Smooth muscle cell (in vitro differentiated cells): ENCODE data around the gene SEMA5A. TPM values are rescaled to one million over a fixed set of nuclear protein-coding genes. Genes with fewer than 3 reads are reported as not detected.

Experiments
- DNase-seq: peaks from one replicate; lab custom pipeline; 2025; ENCODE audit not compliant: unreplicated experiment; lab: John Stamatoyannopoulos, UW
- H2AFZ ChIP-seq: fragments of 200-600 bp; sonication (generic); 2 replicates; pipeline ENCODE4 v1.6.0; 2016; ENCODE audit warnings: antibody characterized with exemption, low read depth, mild to moderate bottlenecking
- H3F3A ChIP-seq: fragments of 200-600 bp; sonication (generic); 2 replicates; pipeline ENCODE4 v1.6.0; 2017; ENCODE audit warnings: antibody characterized with exemption, low read depth
- H3K27ac ChIP-seq: fragments of 200-600 bp; sonication (generic); 2 replicates; pipeline ENCODE4 v1.5.1; 2016; ENCODE audit warnings: low read depth, mild to moderate bottlenecking
- H3K27me3 ChIP-seq: fragments of 200-600 bp; sonication (generic); 2 replicates; pipeline ENCODE4 v1.6.1; 2016; ENCODE audit warnings: low read depth, mild to moderate bottlenecking
- H3K36me3 ChIP-seq: fragments of 200-600 bp; sonication (generic); 2 replicates; pipeline ENCODE4 v1.5.1; 2016; ENCODE audit warnings: low read depth
- H3K4me1 ChIP-seq: fragments of 200-600 bp; sonication (generic); 2 replicates; pipeline ENCODE4 v1.5.1; 2016; ENCODE audit warnings: low read depth
- H3K4me2 ChIP-seq: fragments of 200-600 bp; sonication (generic); 2 replicates; pipeline ENCODE4 v1.6.0; 2016; ENCODE audit warnings: mild to moderate bottlenecking
- H3K4me3 ChIP-seq: fragments of 200-600 bp; sonication (generic); 2 replicates; pipeline ENCODE4 v1.5.1; 2016; ENCODE audit warnings: mild to moderate bottlenecking
- H3K79me2 ChIP-seq: fragments of 200-600 bp; sonication (generic); 2 replicates; pipeline ENCODE4 v1.6.0; 2016; ENCODE audit warnings: low read depth, mild to moderate bottlenecking
- H3K9ac ChIP-seq: fragments of 200-600 bp; sonication (generic); 2 replicates; pipeline ENCODE4 v1.6.0; 2016; ENCODE audit warnings: low read depth
- H3K9me3 ChIP-seq: fragments of 200-600 bp; sonication (generic); replicated peaks from 2 replicates; pipeline ENCODE4 v1.5.1; 2016; ENCODE audit warnings: low read depth
- H4K20me1 ChIP-seq: fragments of 200-600 bp; sonication (generic); 2 replicates; pipeline ENCODE4 v1.6.0; 2016; ENCODE audit warnings: low read depth
- CTCF ChIP-seq: fragments of 200-600 bp; sonication (generic); IDR thresholded peaks from 2 replicates; pipeline ENCODE4 v1.5.1; 2017; ENCODE audit warnings: borderline replicate concordance, mild to moderate bottlenecking, antibody characterized with exemption; ENCODE audit not compliant: insufficient read depth, poor library complexity, severe bottlenecking
- WGBS: methylation state at CpG from one replicate; pipeline ENCODE4 v1.1.7; 2016; ENCODE audit warnings: low lambda C conversion rate; 5-methylcytosine and 5-hydroxymethylcytosine counted together
- polyA plus RNA-seq: library from polyadenylated mRNA; unstranded; fragments of >200 nt; fragmentation: Nextera tagmentation; extraction: Ambion mirVana; gene quantifications from 2 replicates; pipeline ENCODE4 v1.2.1, GENCODE V29; 2016
- total RNA-seq: library from RNA; depleted of rRNA; stranded (reverse); fragments of >200 nt; gene quantifications from 2 replicates; pipeline ENCODE4 v1.2.3, GENCODE V29; 2014

The SEMA5A gene
- total and polyA plus RNA-seq, 2 experiments from 2014 or later: 21.6 to 65.1 TPM

- DNase-seq: no peak
- H4K20me1 ChIP-seq: peaks cover 3% of the 10 kb centered on the region
- no peaks in the 10 kb centered on the region for H3K27me3 ChIP-seq
- H3K9ac ChIP-seq: no peak overlapping the region
- no peak overlapping the region for H3K27ac ChIP-seq
- no peak overlapping the region for H3K4me2 ChIP-seq
- H2AFZ ChIP-seq: no peak overlapping the region
- no peak overlapping the region for H3K4me3 ChIP-seq
- no peaks in the 10 kb centered on the region for H3K79me2 ChIP-seq
- TF ChIP-seq CTCF: no peak
- WGBS: 100% methylated on average over 2 of the region's 2 CpGs
- no peaks in the 10 kb centered on the region for H3K4me1 ChIP-seq
- peaks cover 3% of the 10 kb centered on the region for H3K36me3 ChIP-seq
- H3K9me3 ChIP-seq: no peaks in the 10 kb centered on the region
- H3F3A ChIP-seq: no peaks in the 10 kb centered on the region
These were observed 130.3 kb downstream of the SEMA5A start for GRCh38 chr5:9415566-9415965.

- H3K4me2 ChIP-seq: no peak overlapping the region
- no peak overlapping the region for H3K4me3 ChIP-seq
- no peak overlapping the region for H3K27ac ChIP-seq
- peaks cover 3% of the 10 kb centered on the region for H3K36me3 ChIP-seq
- H4K20me1 ChIP-seq: peaks cover 3% of the 10 kb centered on the region
- DNase-seq: no peak
- 96% methylated on average over 3 of the region's 3 CpGs for WGBS
- no peaks in the 10 kb centered on the region for H3F3A ChIP-seq
- no peak overlapping the region for H3K9ac ChIP-seq
- TF ChIP-seq CTCF: no peak
- no peaks in the 10 kb centered on the region for H3K27me3 ChIP-seq
- H3K79me2 ChIP-seq: no peaks in the 10 kb centered on the region
- H2AFZ ChIP-seq: no peak overlapping the region
- H3K4me1 ChIP-seq: no peaks in the 10 kb centered on the region
- H3K9me3 ChIP-seq: no peaks in the 10 kb centered on the region
These were observed 130.8 kb downstream of the SEMA5A start for GRCh38 chr5:9415091-9415490.

GRCh38 chr5:9411142-9411541 lies 134.7 kb downstream of the SEMA5A start:
- no peaks in the 10 kb centered on the region for H3F3A ChIP-seq
- 91% methylated on average over 4 of the region's 4 CpGs for WGBS
- H3K4me3 ChIP-seq: no peak overlapping the region
- no peaks in the 10 kb centered on the region for H3K4me1 ChIP-seq
- no peak overlapping the region for H3K4me2 ChIP-seq
- H3K27ac ChIP-seq: no peak overlapping the region
- H3K9ac ChIP-seq: no peak overlapping the region
- DNase-seq: no peak
- H3K27me3 ChIP-seq: no peaks in the 10 kb centered on the region
- no peaks in the 10 kb centered on the region for H3K36me3 ChIP-seq
- no peak overlapping the region for H2AFZ ChIP-seq
- no peaks in the 10 kb centered on the region for H3K9me3 ChIP-seq
- no peaks in the 10 kb centered on the region for H3K79me2 ChIP-seq
- H4K20me1 ChIP-seq: peaks cover 15% of the 10 kb centered on the region
- no peak for TF ChIP-seq CTCF

GRCh38 chr5:9409413-9409960 lies 136.4 kb downstream of the SEMA5A start:
- Histone ChIP-seq H3K27me3 (no peaks in the 10 kb centered on the region), H3K4me3 (no peak overlapping the region), H2AFZ (no peak overlapping the region), H3K4me1 (no peaks in the 10 kb centered on the region), H3K79me2 (no peaks in the 10 kb centered on the region), H3K9me3 (no peaks in the 10 kb centered on the region), H3K4me2 (no peak overlapping the region), H3K36me3 (no peaks in the 10 kb centered on the region), H3K9ac (no peak overlapping the region), H3F3A (no peaks in the 10 kb centered on the region), H3K27ac (no peak overlapping the region), H4K20me1 (peaks cover 15% of the 10 kb centered on the region)
- no peak for DNase-seq
- TF ChIP-seq CTCF: no peak
- WGBS: 90% methylated on average over 10 of the region's 10 CpGs
